SK-N-SH treated with all-trans-retinoic acid at 6 μM for 48 hours (cell line): ENCODE results near the gene CNOT6L.

Experiments
- ATAC-seq: fragments of 200-7000 bp; cut with Tn5 transposase; 3 replicates; pipeline ENCODE4 v1.9.1; 2020; ENCODE audit warnings: mild to moderate bottlenecking, moderate library complexity
- ARNTL ChIP-seq: fragments of 450-650 bp; formaldehyde crosslinking; IDR thresholded peaks from 2 replicates; pipeline ENCODE4 v1.5.0; 2020; ENCODE audit warnings: low read depth, mild to moderate bottlenecking, moderate library complexity, borderline replicate concordance
- BACH2 ChIP-seq: fragments of 250-450 bp; sonication (Bioruptor Pico); IDR thresholded peaks from 2 replicates; pipeline ENCODE4 v1.9.0; 2021; ENCODE audit warnings: mild to moderate bottlenecking, borderline replicate concordance
- CREB5 ChIP-seq: fragments of 250-450 bp; sonication (Bioruptor Pico); IDR thresholded peaks from 2 replicates; pipeline ENCODE4 v1.5.1; 2020; ENCODE audit warnings: low read depth, mild to moderate bottlenecking, moderate library complexity
- CSDC2 ChIP-seq: fragments of 250-450 bp; sonication (Bioruptor Pico); IDR thresholded peaks from 2 replicates; pipeline ENCODE4 v1.5.0; 2020; ENCODE audit warnings: mild to moderate bottlenecking, moderate library complexity
- ESRRG ChIP-seq: fragments of 250-450 bp; sonication (Bioruptor Pico); IDR thresholded peaks from 2 replicates; pipeline ENCODE4 v1.6.1; 2021; ENCODE audit warnings: mild to moderate bottlenecking
- GLIS3 ChIP-seq: fragments of 250-450 bp; sonication (Bioruptor Pico); IDR thresholded peaks from 2 replicates; pipeline ENCODE4 v1.5.0; 2020; ENCODE audit warnings: mild to moderate bottlenecking, moderate library complexity
- ISL1 ChIP-seq: fragments of 250-450 bp; sonication (Bioruptor Pico); IDR thresholded peaks from 2 replicates; pipeline ENCODE4 v2.1.2; 2022; ENCODE audit warnings: mild to moderate bottlenecking, moderate library complexity
- OSR1 ChIP-seq: fragments of 250-450 bp; sonication (Bioruptor Pico); IDR thresholded peaks from 2 replicates; pipeline ENCODE4 v1.8.0; 2022; ENCODE audit warnings: moderate library complexity, mild to moderate bottlenecking, inconsistent platforms
- PPARA ChIP-seq: fragments of 250-450 bp; sonication (Bioruptor Pico); IDR thresholded peaks from 2 replicates; pipeline ENCODE4 v1.5.0; 2020; ENCODE audit warnings: mild to moderate bottlenecking, borderline replicate concordance
- RARB ChIP-seq: fragments of 250-450 bp; sonication (Bioruptor Pico); IDR thresholded peaks from 2 replicates; pipeline ENCODE4 v1.8.0; 2021; ENCODE audit warnings: mild to moderate bottlenecking, moderate library complexity
- SNAI2 ChIP-seq: fragments of 250-450 bp; sonication (Bioruptor Pico); IDR thresholded peaks from 2 replicates; pipeline ENCODE4 v1.5.0; 2020; ENCODE audit warnings: mild to moderate bottlenecking, moderate library complexity
- TCF4 ChIP-seq: fragments of 250-450 bp; sonication (Bioruptor Pico); IDR thresholded peaks from 2 replicates; pipeline ENCODE4 v1.8.0; 2021; ENCODE audit warnings: mild to moderate bottlenecking, moderate library complexity, borderline replicate concordance
- TOX ChIP-seq: fragments of 250-450 bp; sonication (Bioruptor Pico); IDR thresholded peaks from 2 replicates; pipeline ENCODE4 v1.8.0; 2021; ENCODE audit warnings: mild to moderate bottlenecking, moderate library complexity, borderline replicate concordance
- TSHZ2 ChIP-seq: fragments of 250-450 bp; sonication (Bioruptor Pico); IDR thresholded peaks from 2 replicates; pipeline ENCODE4 v1.5.0; 2020; ENCODE audit warnings: mild to moderate bottlenecking, moderate library complexity
- ZC3H10 ChIP-seq: fragments of 250-450 bp; sonication (Bioruptor Pico); IDR thresholded peaks from 2 replicates; pipeline ENCODE4 v1.5.1; 2021; ENCODE audit warnings: mild to moderate bottlenecking, moderate library complexity
- ZFP3 ChIP-seq: fragments of 250-450 bp; sonication (Bioruptor Pico); IDR thresholded peaks from 2 replicates; pipeline ENCODE4 v1.5.0; 2020; ENCODE audit warnings: mild to moderate bottlenecking, moderate library complexity
- ZFP30 ChIP-seq: fragments of 450-650 bp; formaldehyde crosslinking; IDR thresholded peaks from 2 replicates; pipeline ENCODE4 v1.5.0; 2022; ENCODE audit warnings: mild to moderate bottlenecking, moderate library complexity
- ZNF565 ChIP-seq: fragments of 450-650 bp; formaldehyde crosslinking; conservative IDR thresholded peaks from 2 replicates; pipeline ENCODE4 v1.5.0; 2020; ENCODE audit warnings: low read depth, mild to moderate bottlenecking, moderate library complexity
- ZNF70 ChIP-seq: fragments of 450-650 bp; formaldehyde crosslinking; IDR thresholded peaks from 2 replicates; pipeline ENCODE4 v1.5.0; 2020; ENCODE audit warnings: mild to moderate bottlenecking, moderate library complexity
- ZNF8 ChIP-seq: fragments of 450-650 bp; formaldehyde crosslinking; IDR thresholded peaks from 2 replicates; pipeline ENCODE4 v1.5.0; 2020; ENCODE audit warnings: mild to moderate bottlenecking, moderate library complexity
- TF ChIP-seq, protein P1 (sequence below): fragments of 250-450 bp; sonication (Bioruptor Pico); IDR thresholded peaks from 2 replicates; pipeline ENCODE4 v1.5.1; 2021; ENCODE audit warnings: mild to moderate bottlenecking, moderate library complexity
- TF ChIP-seq, protein P2 (sequence below): fragments of 250-450 bp; sonication (Bioruptor Pico); IDR thresholded peaks from 2 replicates; pipeline ENCODE4 v1.8.0; 2021; ENCODE audit warnings: low read depth, mild to moderate bottlenecking, moderate library complexity, borderline replicate concordance
- TF ChIP-seq, protein P3 (sequence below): fragments of 250-450 bp; sonication (Bioruptor Pico); IDR thresholded peaks from 2 replicates; pipeline ENCODE4 v1.8.0; 2020; ENCODE audit warnings: mild to moderate bottlenecking, moderate library complexity, borderline replicate concordance

CNOT6L gene

GRCh38 chr4:77669946-77670590 lies 149.1 kb downstream of the CNOT6L start:
- TF ChIP-seq ARNTL (no peak), TSHZ2 (CRISPR knock-in tag) (no peak), ZNF565 (CRISPR knock-in tag) (no peak), SNAI2 (no peak), CREB5 (CRISPR knock-in tag) (no peak), OSR1 (CRISPR knock-in tag) (no peak), ZFP30 (CRISPR knock-in tag) (no peak), PPARA (CRISPR knock-in tag) (no peak), ZFP3 (CRISPR knock-in tag) (no peak), ZC3H10 (CRISPR knock-in tag) (no peak), ISL1 (CRISPR knock-in tag) (no peak), TCF4 (CRISPR knock-in tag) (no peak), TOX (CRISPR knock-in tag) (no peak), CSDC2 (CRISPR knock-in tag) (no peak), ZNF70 (CRISPR knock-in tag) (no peak), ZNF8 (CRISPR knock-in tag) (no peak), ESRRG (no peak), GLIS3 (CRISPR knock-in tag) (no peak)
- TF ChIP-seq, protein P1, sequence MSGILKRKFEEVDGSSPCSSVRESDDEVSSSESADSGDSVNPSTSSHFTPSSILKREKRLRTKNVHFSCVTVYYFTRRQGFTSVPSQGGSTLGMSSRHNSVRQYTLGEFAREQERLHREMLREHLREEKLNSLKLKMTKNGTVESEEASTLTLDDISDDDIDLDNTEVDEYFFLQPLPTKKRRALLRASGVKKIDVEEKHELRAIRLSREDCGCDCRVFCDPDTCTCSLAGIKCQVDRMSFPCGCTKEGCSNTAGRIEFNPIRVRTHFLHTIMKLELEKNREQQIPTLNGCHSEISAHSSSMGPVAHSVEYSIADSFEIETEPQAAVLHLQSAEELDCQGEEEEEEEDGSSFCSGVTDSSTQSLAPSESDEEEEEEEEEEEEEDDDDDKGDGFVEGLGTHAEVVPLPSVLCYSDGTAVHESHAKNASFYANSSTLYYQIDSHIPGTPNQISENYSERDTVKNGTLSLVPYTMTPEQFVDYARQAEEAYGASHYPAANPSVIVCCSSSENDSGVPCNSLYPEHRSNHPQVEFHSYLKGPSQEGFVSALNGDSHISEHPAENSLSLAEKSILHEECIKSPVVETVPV (CRISPR knock-in tag): no peak
- ATAC-seq: no peak

DNA sequence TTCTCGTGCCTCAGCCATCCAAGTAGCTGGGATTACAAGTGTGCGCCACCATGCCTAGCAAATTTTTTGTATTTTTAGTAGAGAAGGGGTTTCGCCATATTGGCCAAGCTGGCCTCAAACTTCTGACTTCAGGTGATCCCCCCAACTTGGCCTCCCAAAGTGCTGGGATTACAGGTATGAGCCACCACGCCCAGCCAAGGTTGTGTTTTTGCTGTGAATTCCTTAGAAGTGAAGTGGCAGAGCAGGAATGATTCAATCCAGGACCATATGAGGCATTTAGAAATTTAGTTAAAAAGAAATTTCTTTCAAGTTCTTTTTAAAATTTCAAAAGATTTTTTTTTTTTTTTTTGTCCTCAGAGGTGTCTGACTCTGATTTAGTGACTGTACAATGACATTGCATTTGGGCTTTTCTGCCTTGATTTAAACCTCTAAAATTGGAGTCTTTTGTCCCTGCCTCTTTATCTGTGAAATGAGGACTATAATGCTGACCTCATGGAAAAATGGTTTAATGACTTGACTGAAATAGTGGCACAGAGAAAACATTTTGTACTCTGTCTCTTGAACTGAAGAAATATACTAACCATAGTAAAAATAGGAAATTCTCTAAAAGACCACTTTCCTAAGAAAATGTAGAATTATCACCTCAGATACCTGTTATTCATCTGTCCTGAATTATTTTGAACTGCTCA lies 153.6 kb downstream of the CNOT6L start:
- ATAC-seq: no peak
- no peak for TF ChIP-seq ZNF565 (CRISPR knock-in tag)
- no peak for TF ChIP-seq BACH2 (CRISPR knock-in tag)
- TF ChIP-seq, protein P2, sequence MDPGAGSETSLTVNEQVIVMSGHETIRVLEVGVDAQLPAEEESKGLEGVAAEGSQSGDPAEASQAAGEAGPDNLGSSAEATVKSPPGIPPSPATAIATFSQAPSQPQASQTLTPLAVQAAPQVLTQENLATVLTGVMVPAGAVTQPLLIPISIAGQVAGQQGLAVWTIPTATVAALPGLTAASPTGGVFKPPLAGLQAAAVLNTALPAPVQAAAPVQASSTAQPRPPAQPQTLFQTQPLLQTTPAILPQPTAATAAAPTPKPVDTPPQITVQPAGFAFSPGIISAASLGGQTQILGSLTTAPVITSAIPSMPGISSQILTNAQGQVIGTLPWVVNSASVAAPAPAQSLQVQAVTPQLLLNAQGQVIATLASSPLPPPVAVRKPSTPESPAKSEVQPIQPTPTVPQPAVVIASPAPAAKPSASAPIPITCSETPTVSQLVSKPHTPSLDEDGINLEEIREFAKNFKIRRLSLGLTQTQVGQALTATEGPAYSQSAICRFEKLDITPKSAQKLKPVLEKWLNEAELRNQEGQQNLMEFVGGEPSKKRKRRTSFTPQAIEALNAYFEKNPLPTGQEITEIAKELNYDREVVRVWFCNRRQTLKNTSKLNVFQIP (CRISPR knock-in tag): no peak
- no peak for TF ChIP-seq CREB5 (CRISPR knock-in tag)
- TF ChIP-seq, protein P3, sequence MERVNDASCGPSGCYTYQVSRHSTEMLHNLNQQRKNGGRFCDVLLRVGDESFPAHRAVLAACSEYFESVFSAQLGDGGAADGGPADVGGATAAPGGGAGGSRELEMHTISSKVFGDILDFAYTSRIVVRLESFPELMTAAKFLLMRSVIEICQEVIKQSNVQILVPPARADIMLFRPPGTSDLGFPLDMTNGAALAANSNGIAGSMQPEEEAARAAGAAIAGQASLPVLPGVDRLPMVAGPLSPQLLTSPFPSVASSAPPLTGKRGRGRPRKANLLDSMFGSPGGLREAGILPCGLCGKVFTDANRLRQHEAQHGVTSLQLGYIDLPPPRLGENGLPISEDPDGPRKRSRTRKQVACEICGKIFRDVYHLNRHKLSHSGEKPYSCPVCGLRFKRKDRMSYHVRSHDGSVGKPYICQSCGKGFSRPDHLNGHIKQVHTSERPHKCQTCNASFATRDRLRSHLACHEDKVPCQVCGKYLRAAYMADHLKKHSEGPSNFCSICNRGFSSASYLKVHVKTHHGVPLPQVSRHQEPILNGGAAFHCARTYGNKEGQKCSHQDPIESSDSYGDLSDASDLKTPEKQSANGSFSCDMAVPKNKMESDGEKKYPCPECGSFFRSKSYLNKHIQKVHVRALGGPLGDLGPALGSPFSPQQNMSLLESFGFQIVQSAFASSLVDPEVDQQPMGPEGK (CRISPR knock-in tag): no peak
- TF ChIP-seq ZNF8 (CRISPR knock-in tag): no peak
- no peak for TF ChIP-seq SNAI2
- no peak for TF ChIP-seq TOX (CRISPR knock-in tag)
- TF ChIP-seq TSHZ2 (CRISPR knock-in tag): no peak
- TF ChIP-seq ZC3H10 (CRISPR knock-in tag): no peak
- TF ChIP-seq ESRRG: no peak
- TF ChIP-seq ZFP30 (CRISPR knock-in tag): no peak
- no peak for TF ChIP-seq ISL1 (CRISPR knock-in tag)
- no peak for TF ChIP-seq GLIS3 (CRISPR knock-in tag)
- TF ChIP-seq RARB (CRISPR knock-in tag): no peak
